GM23338 (cell line): ENCODE data around the gene CD300H. TPM values are rescaled to one million over a fixed set of nuclear protein-coding genes. Genes with fewer than 3 reads are reported as not detected.
"Not testable (repeated sequence)": the region's sequence is repeated elsewhere in the genome, so short reads cannot be mapped to it uniquely, and the experiment has no call there.

Experiments
- ATAC-seq: fragments of 200-7000 bp; cut with Tn5 transposase; 3 replicates; pipeline ENCODE4 v1.9.1; 2020
- DNase-seq: peaks from one replicate; pipeline ENCODE4 v3.0.0-alpha.2; 2015; ENCODE audit warnings: low spot score
- H2AFZ ChIP-seq: fragments of 200-600 bp; sonication (generic); 2 replicates; pipeline ENCODE4 v1.8.0; 2016; ENCODE audit warnings: antibody characterized with exemption, mild to moderate bottlenecking, moderate library complexity
- H3F3A ChIP-seq: fragments of 200-600 bp; sonication (generic); replicated peaks from 2 replicates; pipeline ENCODE4 v1.8.0; 2017; ENCODE audit warnings: antibody characterized with exemption, mixed run types, low read depth
- H3K27ac ChIP-seq: fragments of 200-600 bp; sonication (generic); 2 replicates; pipeline ENCODE4 v1.6.1; 2016; ENCODE audit warnings: low read depth
- H3K27me3 ChIP-seq: fragments of 200-600 bp; sonication (generic); 2 replicates; pipeline ENCODE4 v1.8.0; 2016; ENCODE audit warnings: mild to moderate bottlenecking, mixed run types, moderate library complexity; ENCODE audit not compliant: insufficient read depth
- H3K36me3 ChIP-seq: fragments of 200-600 bp; sonication (generic); 2 replicates; pipeline ENCODE4 v1.8.0; 2016; ENCODE audit warnings: mild to moderate bottlenecking; ENCODE audit not compliant: insufficient read depth
- H3K4me1 ChIP-seq: fragments of 200-600 bp; sonication (generic); 2 replicates; pipeline ENCODE4 v1.8.0; 2016; ENCODE audit warnings: mild to moderate bottlenecking, moderate library complexity; ENCODE audit not compliant: insufficient read depth
- H3K4me2 ChIP-seq: fragments of 200-600 bp; sonication (generic); 2 replicates; pipeline ENCODE4 v1.7.1; 2017; ENCODE audit warnings: mixed run types
- H3K4me3 ChIP-seq: fragments of 200-600 bp; sonication (generic); 2 replicates; pipeline ENCODE4 v1.6.1; 2016; ENCODE audit warnings: mixed run types
- H3K79me2 ChIP-seq: fragments of 200-600 bp; sonication (generic); replicated peaks from 2 replicates; pipeline ENCODE4 v1.8.0; 2017; ENCODE audit warnings: mild to moderate bottlenecking; ENCODE audit not compliant: insufficient read depth
- H3K9me2 ChIP-seq: fragments of 200-600 bp; sonication (generic); 2 replicates; pipeline ENCODE4 v1.8.0; 2017; ENCODE audit not compliant: insufficient read depth
- H4K20me1 ChIP-seq: fragments of 200-600 bp; sonication (generic); replicated peaks from 2 replicates; pipeline ENCODE4 v1.8.0; 2017; ENCODE audit warnings: mild to moderate bottlenecking; ENCODE audit not compliant: insufficient read depth
- H3K27ac Mint-ChIP-seq: 2 replicates; pipeline ENCODE4 v1.8.0; 2020; ENCODE audit warnings: inconsistent platforms, mild to moderate bottlenecking, moderate library complexity, mixed read lengths
- H3K27me3 Mint-ChIP-seq: 3 replicates; pipeline ENCODE4 v1.8.0; 2022; ENCODE audit warnings: low read depth, mild to moderate bottlenecking, moderate library complexity, mixed read lengths, inconsistent platforms; ENCODE audit not compliant: insufficient read depth, poor library complexity
- H3K36me3 Mint-ChIP-seq: 3 replicates; pipeline ENCODE4 v1.8.0; 2021; ENCODE audit warnings: low read depth, mild to moderate bottlenecking, inconsistent platforms, moderate library complexity, mixed read lengths
- H3K4me1 Mint-ChIP-seq: 3 replicates; pipeline ENCODE4 v1.8.0; 2020; ENCODE audit warnings: mild to moderate bottlenecking, inconsistent platforms, mixed read lengths
- H3K4me3 Mint-ChIP-seq: 3 replicates; pipeline ENCODE4 v1.8.0; 2021; ENCODE audit warnings: moderate library complexity, mild to moderate bottlenecking, inconsistent platforms, mixed read lengths
- H3K9me3 Mint-ChIP-seq: 3 replicates; pipeline ENCODE4 v1.8.0; 2020; ENCODE audit warnings: moderate library complexity, mild to moderate bottlenecking, inconsistent platforms, mixed read lengths
- CREB1 ChIP-seq: fragments of 250-450 bp; sonication (Bioruptor Pico); IDR thresholded peaks from 2 replicates; pipeline ENCODE4 v1.5.0; 2020; ENCODE audit warnings: low read depth, mild to moderate bottlenecking, moderate library complexity
- EZH2 ChIP-seq: fragments of 200-600 bp; sonication (generic); IDR thresholded peaks from one replicate; pipeline ENCODE4 v1.8.0; 2017; ENCODE audit warnings: antibody characterized with exemption, mild to moderate bottlenecking, low read depth; ENCODE audit not compliant: unreplicated experiment
- EZH2phosphoT487 ChIP-seq: fragments of 200-600 bp; sonication (generic); IDR thresholded peaks from one replicate; pipeline ENCODE4 v1.8.1; 2018; ENCODE audit warnings: antibody characterized with exemption; ENCODE audit not compliant: unreplicated experiment
- NANOG ChIP-seq: IDR thresholded peaks from 2 replicates; pipeline ENCODE4 v1.6.1; 2016; ENCODE audit warnings: antibody characterized with exemption, borderline replicate concordance
- POLR2AphosphoS5 ChIP-seq: IDR thresholded peaks from 2 replicates; pipeline ENCODE4 v1.6.1; 2016; ENCODE audit warnings: antibody characterized with exemption, low read depth
- ZNF331 ChIP-seq: fragments of 250-450 bp; sonication (Bioruptor Pico); IDR thresholded peaks from 2 replicates; pipeline ENCODE4 v1.5.0; 2020; ENCODE audit warnings: low read depth, mild to moderate bottlenecking, moderate library complexity
- polyA plus RNA-seq: library from polyadenylated mRNA; unstranded; fragments of >200 nt; fragmentation: Nextera tagmentation; extraction: Ambion mirVana; gene quantifications from 2 replicates; pipeline ENCODE4 v1.2.1, GENCODE V29; 2016
- total RNA-seq: library from RNA; depleted of rRNA; stranded (reverse); fragments of >200 nt; shearing (Covaris generic); gene quantifications from 2 replicates; pipeline ENCODE4 v1.2.3, GENCODE V29; 2014
- TF ChIP-seq, protein P1 (sequence below), 2 experiments: fragments of 200-600 bp in 1 of 2; sonication (generic) in 1 of 2; conservative IDR thresholded peaks; 2 replicates each; pipeline versions ENCODE4 v1.5.1 to v1.6.1; 2016 to 2017; ENCODE audit warnings: antibody characterized with exemption in 2 of 2, low read depth in 2 of 2, mild to moderate bottlenecking in 2 of 2, moderate library complexity in 1 of 2
- TF ChIP-seq, protein P2 (sequence below): IDR thresholded peaks from one replicate; pipeline ENCODE4 v1.6.1; 2018; ENCODE audit warnings: antibody characterized with exemption; ENCODE audit not compliant: unreplicated experiment
- TF ChIP-seq, protein P3 (sequence below): IDR thresholded peaks from 2 replicates; pipeline ENCODE4 v1.6.1; 2016; ENCODE audit warnings: antibody characterized with exemption

Gene CD300H
- total and polyA plus RNA-seq, 2 experiments from 2014 or later: not detected

DNA sequence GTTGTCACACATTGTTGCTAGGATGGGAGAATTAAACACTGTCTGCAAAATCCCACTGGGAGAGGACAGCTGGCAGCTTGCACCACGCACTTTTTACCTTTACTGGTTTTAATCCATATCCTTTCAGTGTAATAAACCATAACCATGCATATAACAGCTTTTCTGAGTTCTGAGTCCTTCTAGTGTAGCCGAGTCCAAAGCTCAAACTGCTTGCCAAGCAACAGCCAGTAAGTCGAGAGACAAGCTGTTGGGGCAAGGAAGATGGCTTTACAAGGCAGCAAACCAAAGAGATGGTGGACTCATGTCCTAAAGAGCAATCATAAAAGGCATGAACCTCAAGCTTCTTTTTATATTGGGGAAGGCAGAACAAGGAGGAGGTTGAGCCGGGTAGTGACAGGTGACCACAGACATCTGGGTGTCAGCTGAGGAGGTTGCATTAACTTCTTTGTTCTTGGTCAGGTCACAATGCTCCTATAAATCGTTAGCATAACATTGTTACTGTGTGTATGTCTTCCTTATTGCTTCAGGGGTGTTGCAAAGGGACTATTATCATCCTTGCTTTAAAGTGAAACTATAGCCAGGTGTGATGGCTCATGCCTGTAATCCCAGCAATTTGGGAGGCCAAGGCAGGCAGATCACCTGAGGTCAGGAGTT lies 7.3 kb upstream of the CD300H start (continued):
- TF ChIP-seq, protein P1, sequence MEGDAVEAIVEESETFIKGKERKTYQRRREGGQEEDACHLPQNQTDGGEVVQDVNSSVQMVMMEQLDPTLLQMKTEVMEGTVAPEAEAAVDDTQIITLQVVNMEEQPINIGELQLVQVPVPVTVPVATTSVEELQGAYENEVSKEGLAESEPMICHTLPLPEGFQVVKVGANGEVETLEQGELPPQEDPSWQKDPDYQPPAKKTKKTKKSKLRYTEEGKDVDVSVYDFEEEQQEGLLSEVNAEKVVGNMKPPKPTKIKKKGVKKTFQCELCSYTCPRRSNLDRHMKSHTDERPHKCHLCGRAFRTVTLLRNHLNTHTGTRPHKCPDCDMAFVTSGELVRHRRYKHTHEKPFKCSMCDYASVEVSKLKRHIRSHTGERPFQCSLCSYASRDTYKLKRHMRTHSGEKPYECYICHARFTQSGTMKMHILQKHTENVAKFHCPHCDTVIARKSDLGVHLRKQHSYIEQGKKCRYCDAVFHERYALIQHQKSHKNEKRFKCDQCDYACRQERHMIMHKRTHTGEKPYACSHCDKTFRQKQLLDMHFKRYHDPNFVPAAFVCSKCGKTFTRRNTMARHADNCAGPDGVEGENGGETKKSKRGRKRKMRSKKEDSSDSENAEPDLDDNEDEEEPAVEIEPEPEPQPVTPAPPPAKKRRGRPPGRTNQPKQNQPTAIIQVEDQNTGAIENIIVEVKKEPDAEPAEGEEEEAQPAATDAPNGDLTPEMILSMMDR (conservative IDR thresholded peaks at IDR 0.05; ENCODE audit: low read depth in 2 of 2): no peak
- TF ChIP-seq ZNF331 (CRISPR knock-in tag) (no peak), EZH2 (no peak), POLR2AphosphoS5 (no peak), NANOG (no peak), CREB1 (no peak), EZH2phosphoT487 (no peak)
- TF ChIP-seq, protein P2, sequence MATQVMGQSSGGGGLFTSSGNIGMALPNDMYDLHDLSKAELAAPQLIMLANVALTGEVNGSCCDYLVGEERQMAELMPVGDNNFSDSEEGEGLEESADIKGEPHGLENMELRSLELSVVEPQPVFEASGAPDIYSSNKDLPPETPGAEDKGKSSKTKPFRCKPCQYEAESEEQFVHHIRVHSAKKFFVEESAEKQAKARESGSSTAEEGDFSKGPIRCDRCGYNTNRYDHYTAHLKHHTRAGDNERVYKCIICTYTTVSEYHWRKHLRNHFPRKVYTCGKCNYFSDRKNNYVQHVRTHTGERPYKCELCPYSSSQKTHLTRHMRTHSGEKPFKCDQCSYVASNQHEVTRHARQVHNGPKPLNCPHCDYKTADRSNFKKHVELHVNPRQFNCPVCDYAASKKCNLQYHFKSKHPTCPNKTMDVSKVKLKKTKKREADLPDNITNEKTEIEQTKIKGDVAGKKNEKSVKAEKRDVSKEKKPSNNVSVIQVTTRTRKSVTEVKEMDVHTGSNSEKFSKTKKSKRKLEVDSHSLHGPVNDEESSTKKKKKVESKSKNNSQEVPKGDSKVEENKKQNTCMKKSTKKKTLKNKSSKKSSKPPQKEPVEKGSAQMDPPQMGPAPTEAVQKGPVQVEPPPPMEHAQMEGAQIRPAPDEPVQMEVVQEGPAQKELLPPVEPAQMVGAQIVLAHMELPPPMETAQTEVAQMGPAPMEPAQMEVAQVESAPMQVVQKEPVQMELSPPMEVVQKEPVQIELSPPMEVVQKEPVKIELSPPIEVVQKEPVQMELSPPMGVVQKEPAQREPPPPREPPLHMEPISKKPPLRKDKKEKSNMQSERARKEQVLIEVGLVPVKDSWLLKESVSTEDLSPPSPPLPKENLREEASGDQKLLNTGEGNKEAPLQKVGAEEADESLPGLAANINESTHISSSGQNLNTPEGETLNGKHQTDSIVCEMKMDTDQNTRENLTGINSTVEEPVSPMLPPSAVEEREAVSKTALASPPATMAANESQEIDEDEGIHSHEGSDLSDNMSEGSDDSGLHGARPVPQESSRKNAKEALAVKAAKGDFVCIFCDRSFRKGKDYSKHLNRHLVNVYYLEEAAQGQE: no peak
- TF ChIP-seq, protein P3, sequence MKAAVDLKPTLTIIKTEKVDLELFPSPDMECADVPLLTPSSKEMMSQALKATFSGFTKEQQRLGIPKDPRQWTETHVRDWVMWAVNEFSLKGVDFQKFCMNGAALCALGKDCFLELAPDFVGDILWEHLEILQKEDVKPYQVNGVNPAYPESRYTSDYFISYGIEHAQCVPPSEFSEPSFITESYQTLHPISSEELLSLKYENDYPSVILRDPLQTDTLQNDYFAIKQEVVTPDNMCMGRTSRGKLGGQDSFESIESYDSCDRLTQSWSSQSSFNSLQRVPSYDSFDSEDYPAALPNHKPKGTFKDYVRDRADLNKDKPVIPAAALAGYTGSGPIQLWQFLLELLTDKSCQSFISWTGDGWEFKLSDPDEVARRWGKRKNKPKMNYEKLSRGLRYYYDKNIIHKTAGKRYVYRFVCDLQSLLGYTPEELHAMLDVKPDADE: no peak

GRCh38 chr17:74573635-74574034 lies 6.3 kb upstream of the CD300H start:
- H3F3A ChIP-seq, H2AFZ ChIP-seq, H3K79me2 ChIP-seq, H3K27ac Mint-ChIP-seq, DNase-seq, H3K4me3 Mint-ChIP-seq, H3K9me3 Mint-ChIP-seq, H3K27ac ChIP-seq, H4K20me1 ChIP-seq, H3K9me2 ChIP-seq, H3K4me1 Mint-ChIP-seq, H3K27me3 Mint-ChIP-seq, H3K36me3 Mint-ChIP-seq, H3K4me1 ChIP-seq, H3K4me3 ChIP-seq, H3K36me3 ChIP-seq, H3K4me2 ChIP-seq, ATAC-seq, H3K27me3 ChIP-seq: not testable (repeated sequence)
